ENCODE measurements around the gene IGLL5.
"Not testable (repeated sequence)": the region's sequence is repeated elsewhere in the genome, so short reads cannot be mapped to it uniquely, and the experiment has no call there.

Gene IGLL5

DNA sequence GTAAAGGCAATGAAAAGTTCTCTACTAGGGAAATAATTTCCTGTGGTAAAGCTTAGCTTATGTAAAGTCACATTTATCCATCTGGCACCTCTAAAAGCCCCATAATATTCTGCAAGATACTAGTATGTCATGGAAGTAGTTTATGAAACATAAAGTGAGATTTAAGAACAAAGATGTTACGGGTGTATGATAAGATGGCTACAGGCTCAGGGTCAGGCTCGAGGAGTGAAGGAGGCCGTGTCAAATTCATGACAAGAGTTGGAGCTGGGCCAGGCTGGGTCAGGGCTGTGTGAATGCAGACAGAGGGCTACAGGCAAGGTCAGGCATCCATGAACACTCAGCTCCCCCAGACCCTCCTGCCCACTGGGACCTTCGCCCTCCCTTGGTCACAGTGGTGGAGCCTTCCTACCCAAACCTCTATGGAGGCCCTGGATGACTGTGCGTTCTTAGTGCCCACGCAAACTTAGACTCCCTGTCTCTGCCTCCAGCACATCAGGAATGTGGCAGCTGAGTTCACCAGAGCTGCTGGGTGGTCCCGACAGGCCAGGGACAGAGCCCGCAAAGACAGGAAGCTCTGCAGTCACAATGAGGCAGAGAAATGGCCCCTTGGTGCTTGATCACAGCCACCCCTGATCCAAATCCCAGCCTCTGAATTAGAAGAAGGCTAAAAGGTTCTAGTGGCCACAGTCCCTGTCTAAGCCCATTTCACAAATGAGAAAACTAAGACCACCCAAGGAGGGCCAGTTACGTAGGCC is 14.8 kb downstream of the IGLL5 start:
- no peak overlapping the region for H2AK5ac ChIP-seq (ENCODE audit: low read length, severe bottlenecking)
- no peak overlapping the region for H3K4me3 ChIP-seq (ENCODE audit: insufficient read depth in 1 of 2, low read depth in 1 of 2, low read length in 2 of 2)
- H4K91ac ChIP-seq (ENCODE audit: low read length) = no peak overlapping the region
- H3K27me3 ChIP-seq (ENCODE audit: control insufficient read depth in 1 of 2, insufficient read depth in 1 of 2, low read length in 2 of 2) = peaks cover under 1 to 39% of the 10 kb centered on the region in 2 experiments
- H3K9me3 ChIP-seq (ENCODE audit: control insufficient read depth, low read length) = no peaks in the 10 kb centered on the region
- H2BK120ac ChIP-seq (ENCODE audit: low read depth, low read length) = no peak overlapping the region
- H3K23ac ChIP-seq (ENCODE audit: low read length in 2 of 2) = no peak overlapping the region
- no peak for DNase-seq
- H3K4ac ChIP-seq (ENCODE audit: low read depth in 1 of 2, low read length in 2 of 2) = no peak overlapping the region
- H3K79me1 ChIP-seq (replicated peaks; ENCODE audit: low read length, poor library complexity, severe bottlenecking) = no peaks in the 10 kb centered on the region
- no peak overlapping the region for H3K27ac ChIP-seq (ENCODE audit: low read length, poor library complexity, severe bottlenecking)
- no peak overlapping the region for H4K8ac ChIP-seq (ENCODE audit: low read length)
- H3K9ac ChIP-seq (ENCODE audit: low read length) = no peak overlapping the region
- no peak overlapping the region for H3K14ac ChIP-seq (ENCODE audit: low read length in 2 of 2)
- H2BK5ac ChIP-seq (ENCODE audit: low read depth, low read length, poor library complexity, severe bottlenecking) = no peak overlapping the region
- 72% methylated on average over 8 of the region's 9 CpGs for WGBS
- H2BK15ac ChIP-seq (ENCODE audit: low read depth, poor library complexity, severe bottlenecking) = no peak overlapping the region
- no peaks in the 10 kb centered on the region for H3K36me3 ChIP-seq (ENCODE audit: control insufficient read depth in 1 of 2, insufficient read depth in 2 of 2, low read depth in 1 of 2, low read length in 2 of 2)
- no peak overlapping the region for H3K18ac ChIP-seq (ENCODE audit: low read depth in 1 of 2, low read length in 2 of 2)
- no peak overlapping the region for H3K4me2 ChIP-seq (ENCODE audit: low read length, poor library complexity, severe bottlenecking)
- H2AFZ ChIP-seq (ENCODE audit: low read depth, low read length) = no peak overlapping the region
- no peaks in the 10 kb centered on the region for H3K4me1 ChIP-seq (ENCODE audit: control insufficient read depth, insufficient read depth, low read depth, low read length)
- no peak overlapping the region for H2BK12ac ChIP-seq (ENCODE audit: low read length in 2 of 2)

GRCh38 chr22:22903355-22903777 is 15.8 kb downstream of the IGLL5 start:
- H2BK12ac ChIP-seq (ENCODE audit: low read length in 2 of 2) = no peak overlapping the region
- peaks cover 0 to 40% of the 10 kb centered on the region in 2 experiments for H3K27me3 ChIP-seq (ENCODE audit: control insufficient read depth in 1 of 2, insufficient read depth in 1 of 2, low read length in 2 of 2)
- no peak overlapping the region for H2AK5ac ChIP-seq (ENCODE audit: low read length, severe bottlenecking)
- H3K4me2 ChIP-seq (ENCODE audit: low read length, poor library complexity, severe bottlenecking) = no peak overlapping the region
- H3K27ac ChIP-seq (ENCODE audit: low read length, poor library complexity, severe bottlenecking) = no peak overlapping the region
- no peak for DNase-seq
- WGBS = 55% methylated on average over 2 of the region's 2 CpGs
- H2AFZ ChIP-seq (ENCODE audit: low read depth, low read length) = no peak overlapping the region
- no peaks in the 10 kb centered on the region for H3K79me1 ChIP-seq (replicated peaks; ENCODE audit: low read length, poor library complexity, severe bottlenecking)
- H2BK15ac ChIP-seq (ENCODE audit: low read depth, poor library complexity, severe bottlenecking) = no peak overlapping the region
- H2BK5ac ChIP-seq (ENCODE audit: low read depth, low read length, poor library complexity, severe bottlenecking) = no peak overlapping the region
- no peak overlapping the region for H3K4ac ChIP-seq (ENCODE audit: low read depth in 1 of 2, low read length in 2 of 2)
- no peaks in the 10 kb centered on the region for H3K36me3 ChIP-seq (ENCODE audit: control insufficient read depth in 1 of 2, insufficient read depth in 2 of 2, low read depth in 1 of 2, low read length in 2 of 2)
- no peak overlapping the region for H4K8ac ChIP-seq (ENCODE audit: low read length)
- H3K18ac ChIP-seq (ENCODE audit: low read depth in 1 of 2, low read length in 2 of 2) = no peak overlapping the region
- H3K9me3 ChIP-seq (ENCODE audit: control insufficient read depth, low read length) = no peaks in the 10 kb centered on the region
- H2BK120ac ChIP-seq (ENCODE audit: low read depth, low read length) = no peak overlapping the region
- no peaks in the 10 kb centered on the region for H3K4me1 ChIP-seq (ENCODE audit: control insufficient read depth, insufficient read depth, low read depth, low read length)
- no peak overlapping the region for H3K14ac ChIP-seq (ENCODE audit: low read length in 2 of 2)
- no peak overlapping the region for H3K23ac ChIP-seq (ENCODE audit: low read length in 2 of 2)
- H3K9ac ChIP-seq (ENCODE audit: low read length) = no peak overlapping the region
- H3K4me3 ChIP-seq (ENCODE audit: insufficient read depth in 1 of 2, low read depth in 1 of 2, low read length in 2 of 2) = no peak overlapping the region
- H4K91ac ChIP-seq (ENCODE audit: low read length) = no peak overlapping the region

DNA sequence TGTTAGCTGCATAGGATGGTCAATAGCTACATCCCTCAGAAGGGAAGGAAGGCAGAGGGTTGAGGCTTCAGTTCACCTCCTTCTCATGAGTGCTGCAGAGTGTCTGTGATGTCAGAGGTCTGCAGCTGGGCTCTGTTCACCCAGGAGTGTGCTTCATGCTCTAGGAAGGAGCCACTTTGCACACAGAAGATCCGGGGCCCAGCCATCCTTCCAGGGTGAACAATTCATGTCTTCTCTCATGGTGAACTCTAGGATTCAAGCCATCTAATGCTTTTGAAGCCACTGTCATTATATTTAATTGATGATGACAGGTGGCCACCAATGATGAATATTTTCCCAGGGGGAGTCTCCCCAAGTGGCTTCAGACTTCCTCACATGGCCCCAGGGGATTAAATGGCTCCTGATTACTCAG is 16.2 kb downstream of the IGLL5 start:
- not testable (repeated sequence) for H3K36me3 ChIP-seq (ENCODE audit: control insufficient read depth in 1 of 2, insufficient read depth in 2 of 2, low read depth in 1 of 2, low read length in 2 of 2); H2AK5ac ChIP-seq (ENCODE audit: low read length, severe bottlenecking); H2BK5ac ChIP-seq (ENCODE audit: low read depth, low read length, poor library complexity, severe bottlenecking); H3K9ac ChIP-seq (ENCODE audit: low read length); H3K4ac ChIP-seq (ENCODE audit: low read depth in 1 of 2, low read length in 2 of 2); H3K4me3 ChIP-seq (ENCODE audit: insufficient read depth in 1 of 2, low read depth in 1 of 2, low read length in 2 of 2); H4K91ac ChIP-seq (ENCODE audit: low read length); H3K4me1 ChIP-seq (ENCODE audit: control insufficient read depth, insufficient read depth, low read depth, low read length); H3K23ac ChIP-seq (ENCODE audit: low read length in 2 of 2); H3K9me3 ChIP-seq (ENCODE audit: control insufficient read depth, low read length); H3K27ac ChIP-seq (ENCODE audit: low read length, poor library complexity, severe bottlenecking); H3K18ac ChIP-seq (ENCODE audit: low read depth in 1 of 2, low read length in 2 of 2); H2BK12ac ChIP-seq (ENCODE audit: low read length in 2 of 2); H2AFZ ChIP-seq (ENCODE audit: low read depth, low read length); H2BK120ac ChIP-seq (ENCODE audit: low read depth, low read length); DNase-seq; H4K8ac ChIP-seq (ENCODE audit: low read length); H3K14ac ChIP-seq (ENCODE audit: low read length in 2 of 2); H3K79me1 ChIP-seq (replicated peaks; ENCODE audit: low read length, poor library complexity, severe bottlenecking); H2BK15ac ChIP-seq (ENCODE audit: low read depth, poor library complexity, severe bottlenecking); H3K4me2 ChIP-seq (ENCODE audit: low read length, poor library complexity, severe bottlenecking)
- WGBS = no CpG with 5 or more reads among the region's 1 CpG
- peaks cover 0 to 42% of the 10 kb centered on the region in 2 experiments for H3K27me3 ChIP-seq (ENCODE audit: control insufficient read depth in 1 of 2, insufficient read depth in 1 of 2, low read length in 2 of 2)

- not testable (repeated sequence) for H4K8ac ChIP-seq (ENCODE audit: low read length); H2BK15ac ChIP-seq (ENCODE audit: low read depth, poor library complexity, severe bottlenecking); H3K36me3 ChIP-seq (ENCODE audit: control insufficient read depth in 1 of 2, insufficient read depth in 2 of 2, low read depth in 1 of 2, low read length in 2 of 2); H2AK5ac ChIP-seq (ENCODE audit: low read length, severe bottlenecking); DNase-seq; H3K4me2 ChIP-seq (ENCODE audit: low read length, poor library complexity, severe bottlenecking); H3K9me3 ChIP-seq (ENCODE audit: control insufficient read depth, low read length); H3K4me3 ChIP-seq (ENCODE audit: insufficient read depth in 1 of 2, low read depth in 1 of 2, low read length in 2 of 2); H4K91ac ChIP-seq (ENCODE audit: low read length); H3K18ac ChIP-seq (ENCODE audit: low read depth in 1 of 2, low read length in 2 of 2); H2BK5ac ChIP-seq (ENCODE audit: low read depth, low read length, poor library complexity, severe bottlenecking); H3K4me1 ChIP-seq (ENCODE audit: control insufficient read depth, insufficient read depth, low read depth, low read length); H2AFZ ChIP-seq (ENCODE audit: low read depth, low read length); H2BK12ac ChIP-seq (ENCODE audit: low read length in 2 of 2); H3K23ac ChIP-seq (ENCODE audit: low read length in 2 of 2); H3K27ac ChIP-seq (ENCODE audit: low read length, poor library complexity, severe bottlenecking); H3K14ac ChIP-seq (ENCODE audit: low read length in 2 of 2); H3K79me1 ChIP-seq (replicated peaks; ENCODE audit: low read length, poor library complexity, severe bottlenecking); H2BK120ac ChIP-seq (ENCODE audit: low read depth, low read length); H3K9ac ChIP-seq (ENCODE audit: low read length); H3K4ac ChIP-seq (ENCODE audit: low read depth in 1 of 2, low read length in 2 of 2)
- H3K27me3 ChIP-seq (ENCODE audit: control insufficient read depth in 1 of 2, insufficient read depth in 1 of 2, low read length in 2 of 2) = peaks cover 0 to 44% of the 10 kb centered on the region in 2 experiments
- 100% methylated on average over 1 of the region's 5 CpGs for WGBS
Measured at GRCh38 chr22:22904736-22905135, 17.1 kb downstream of the IGLL5 start.

Data from mesenchymal stem cell (in vitro differentiated cells and primary cell).